PC-3 (cell line): Measurements from ENCODE around the gene NECTIN4. TPM values are rescaled to one million over a fixed set of nuclear protein-coding genes. Genes with fewer than 3 reads are reported as not detected.

ENCODE experiments used
- ATAC-seq: fragments of 200-7000 bp; cut with Tn5 transposase; 2 replicates; pipeline ENCODE4 v1.9.1; 2020; ENCODE audit warnings: mild to moderate bottlenecking, moderate library complexity
- BruUV-seq: library from RNA; stranded (reverse); fragments of 400-500 nt; replicated peaks from 2 replicates; lab custom pipeline; 2021; lab: Mats Ljungman, UMichigan
- CTCF ChIA-PET: fragments of 300-600 bp; sonication (Branson Sonifier 250); formaldehyde crosslinking; loops from one replicate; lab custom pipeline; 2022; ENCODE audit warnings: antibody characterized with exemption; lab: Charles Lee
- POLR2A ChIA-PET: fragments of 300-600 bp; sonication (Branson Sonifier 250); formaldehyde crosslinking; loops from one replicate; lab custom pipeline; 2022; ENCODE audit warnings: antibody characterized with exemption; ENCODE audit not compliant: unreplicated experiment; lab: Charles Lee
- DNase-seq: peaks from one replicate; pipeline ENCODE4 v3.0.0-alpha.2; 2015
- H2AFZ ChIP-seq: fragments of 300-600 bp; sonication (generic); 2 replicates; pipeline ENCODE4 v1.6.0; 2016; ENCODE audit warnings: antibody characterized with exemption, low read length
- H3F3A ChIP-seq: fragments of 300-600 bp; sonication (generic); one replicate; pipeline ENCODE4 v1.6.0; 2017; ENCODE audit warnings: antibody characterized with exemption, low read length, control low read depth, mild to moderate bottlenecking; ENCODE audit not compliant: unreplicated experiment
- H3K27ac ChIP-seq: fragments of 300-600 bp; sonication (generic); 2 replicates; pipeline ENCODE4 v1.5.1; 2016; ENCODE audit warnings: mild to moderate bottlenecking, low read length
- H3K27me3 ChIP-seq: fragments of 300-600 bp; sonication (generic); 2 replicates; pipeline ENCODE4 v1.6.1; 2016; ENCODE audit warnings: low read length, mixed read lengths
- H3K36me3 ChIP-seq: fragments of 300-600 bp; sonication (generic); 2 replicates; pipeline ENCODE4 v1.6.1; 2016; ENCODE audit warnings: low read depth, mixed run types, low read length, mixed read lengths
- H3K4me1 ChIP-seq: fragments of 300-600 bp; sonication (generic); 2 replicates; pipeline ENCODE4 v1.5.1; 2016; ENCODE audit warnings: low read length; ENCODE audit not compliant: insufficient read depth
- H3K4me2 ChIP-seq: fragments of 300-600 bp; sonication (generic); 2 replicates; pipeline ENCODE4 v1.6.0; 2016; ENCODE audit warnings: low read length
- H3K4me3 ChIP-seq: fragments of 300-600 bp; sonication (generic); 2 replicates; pipeline ENCODE4 v1.5.1; 2016; ENCODE audit warnings: mild to moderate bottlenecking, low read length, mixed read lengths
- H3K79me2 ChIP-seq: fragments of 300-600 bp; sonication (generic); 2 replicates; pipeline ENCODE4 v1.6.1; 2017; ENCODE audit warnings: low read length, mixed read lengths
- H3K9ac ChIP-seq: fragments of 300-600 bp; sonication (generic); 2 replicates; pipeline ENCODE4 v1.6.0; 2016; ENCODE audit warnings: mild to moderate bottlenecking, low read length
- H3K9me2 ChIP-seq: fragments of 300-600 bp; sonication (generic); replicated peaks from 2 replicates; pipeline ENCODE4 v1.6.1; 2016; ENCODE audit warnings: mixed run types, low read length, mixed read lengths
- H3K9me3 ChIP-seq: fragments of 300-600 bp; sonication (generic); 2 replicates; pipeline ENCODE4 v1.6.1; 2016; ENCODE audit warnings: low read length, mixed read lengths
- H4K20me1 ChIP-seq: fragments of 300-600 bp; sonication (generic); 2 replicates; pipeline ENCODE4 v1.6.1; 2016; ENCODE audit warnings: low read length, mixed read lengths
- CTCF ChIP-seq: fragments of 300-600 bp; sonication (generic); conservative IDR thresholded peaks from 2 replicates; pipeline ENCODE4 v1.5.1; 2017; ENCODE audit warnings: antibody characterized with exemption, low read depth, mild to moderate bottlenecking, low read length
- EZH2 ChIP-seq: fragments of 300-600 bp; sonication (generic); IDR thresholded peaks from one replicate; pipeline ENCODE4 v1.6.1; 2017; ENCODE audit warnings: antibody characterized with exemption, mild to moderate bottlenecking, low read length; ENCODE audit not compliant: unreplicated experiment
- intact Hi-C: fragments of 100-400 bp; cut with micrococcal nuclease; formaldehyde crosslinking; loops from 2 replicates; pipeline ENCODE4 v1.9.0; 2023
- total RNA-seq: library from RNA; depleted of rRNA; stranded (reverse); fragments of >200 nt; gene quantifications from 2 replicates; pipeline ENCODE4 v1.2.3, GENCODE V29; 2014

NECTIN4 gene
- total RNA-seq, 1 experiment from 2014 or later: 6.8 TPM

- DNase-seq (no peak), ATAC-seq (peak; percentile 3)
- peaks cover 82% of the 10 kb centered on the region for H3K79me2 ChIP-seq
- H4K20me1 ChIP-seq: no peaks in the 10 kb centered on the region
- ChIA-PET POLR2A (interaction anchor here (0.6 to 0.9 kb wide), 2 partner anchors 33 to 111 kb away, joined by 3 to 6 read pairs; partner anchors contain the start of gene F11R), CTCF (no interaction called here)
- BruUV-seq: no TSS peak
- H3K4me1 ChIP-seq: peaks cover 18% of the 10 kb centered on the region
- H3K27ac ChIP-seq: peak overlapping the region; percentile 91
- no peaks in the 10 kb centered on the region for H3K9me2 ChIP-seq
- intact Hi-C loops: loop anchor here (1.0 to 2.0 kb wide), 3 partner anchors 12 to 33 kb away; partner anchors contain the start of genes KLHDC9 and UFC1
- peak overlapping the region; percentile 98 for H3K4me2 ChIP-seq
- H3F3A ChIP-seq: peaks cover 5% of the 10 kb centered on the region
- H3K36me3 ChIP-seq: peaks cover 24% of the 10 kb centered on the region
- no peaks in the 10 kb centered on the region for H3K9me3 ChIP-seq
- H2AFZ ChIP-seq: peak overlapping the region; percentile 87
- no peaks in the 10 kb centered on the region for H3K27me3 ChIP-seq
- peak overlapping the region; percentile 90 for H3K4me3 ChIP-seq
- no peak for TF ChIP-seq EZH2
- peak overlapping the region; percentile 94 for H3K9ac ChIP-seq
Observed at GRCh38 chr1:161131523-161132409, 42.4 kb upstream of the NECTIN4 start.

DNA sequence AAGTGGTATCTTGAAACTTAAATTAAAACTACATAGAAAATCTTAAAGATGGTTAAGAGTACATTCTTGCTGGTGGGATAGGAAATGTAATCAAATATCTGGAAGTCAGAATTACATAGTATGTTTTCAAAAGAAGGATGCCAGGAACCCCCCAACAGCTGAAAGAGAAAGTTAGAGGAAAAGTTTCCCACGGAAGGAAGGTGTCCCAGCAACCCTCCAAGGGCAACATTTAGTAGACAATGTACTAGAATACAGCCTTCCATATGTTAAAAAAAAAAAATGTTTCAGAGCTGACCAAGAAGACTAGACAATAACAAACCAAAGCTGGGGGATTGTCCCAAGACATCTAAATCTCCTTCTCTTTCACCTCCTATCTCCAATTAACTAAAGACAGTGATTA is 40.9 kb upstream of the NECTIN4 start:
- Histone ChIP-seq H3K36me3 (peaks cover 31% of the 10 kb centered on the region), H3K4me3 (peak overlapping the region; percentile 90; the same call in 1 of the 2 replicates)
- intact Hi-C loops: no loop called here

More for the DNA sequence above, 40.9 kb upstream of the NECTIN4 start:
- Histone ChIP-seq H3K27me3 (no peaks in the 10 kb centered on the region), H3F3A (peaks cover 5% of the 10 kb centered on the region), H3K4me2 (peak overlapping the region; percentile 98), H3K27ac (no peak overlapping the region), H4K20me1 (no peaks in the 10 kb centered on the region), H2AFZ (no peak overlapping the region), H3K9me3 (no peaks in the 10 kb centered on the region), H3K9me2 (no peaks in the 10 kb centered on the region), H3K9ac (no peak overlapping the region), H3K4me1 (peaks cover 18% of the 10 kb centered on the region), H3K79me2 (peaks cover 87% of the 10 kb centered on the region)
- BruUV-seq: no TSS peak
- CTCF ChIA-PET: no interaction called here
- TF ChIP-seq CTCF: no peak
- TF ChIP-seq EZH2: no peak
- DNase-seq (no peak), ATAC-seq (no peak)
- POLR2A ChIA-PET: interaction anchor here (0.6 kb wide), 1 partner anchor 109 kb away, joined by 11 read pairs; the partner anchor contains the start of gene F11R
